Uterus (tissue), 4 donors: Measurements from ENCODE around the gene RARRES1. TPM values are rescaled to one million over a fixed set of nuclear protein-coding genes. Genes with fewer than 3 reads are reported as not detected.
A peak's percentile ranks its signal among the peaks of the same experiment; 100 is the strongest.

Experiments
- DNase-seq, 2 donors: peaks; one replicate each; pipeline ENCODE4 v3.0.0-alpha.2; 2019 to 2020
- H3K27ac ChIP-seq, 2 donors: fragments of 200-600 bp; sonication (generic); 1 replicate in 1 of 2; 2 replicates in 1 of 2; pipeline ENCODE4 v1.5.1; 2016 to 2018
- H3K27me3 ChIP-seq, 2 donors: fragments of 200-600 bp; sonication (generic); one replicate each; pipeline ENCODE4 v1.5.1; 2018 to 2019; ENCODE audit warnings: control low read depth in 1 of 2
- H3K36me3 ChIP-seq, 2 donors: fragments of 200-600 bp; sonication (generic); one replicate each; pipeline ENCODE4 v1.5.1; 2019; ENCODE audit warnings: control low read depth in 1 of 2
- H3K4me1 ChIP-seq, 2 donors: fragments of 200-600 bp; sonication (generic); one replicate each; pipeline ENCODE4 v1.5.1; 2018 to 2019; ENCODE audit warnings: control low read depth in 1 of 2
- H3K4me3 ChIP-seq, 2 donors: fragments of 200-600 bp; sonication (generic); 1 replicate in 1 of 2; 2 replicates in 1 of 2; pipeline ENCODE4 v1.5.1; 2018 to 2019; ENCODE audit warnings: mild to moderate bottlenecking in 1 of 2
- H3K9me3 ChIP-seq, 2 donors: fragments of 200-600 bp; sonication (generic); one replicate each; pipeline ENCODE4 v1.5.1; 2019; ENCODE audit warnings: control low read depth in 1 of 2
- CTCF ChIP-seq, 4 experiments: fragments of 200-600 bp in 2 of 4; fragments of 450-650 bp in 2 of 4; sonication (generic) in 2 of 4; IDR thresholded peaks; one replicate each; pipeline ENCODE4 v1.5.1; 2016 to 2019; ENCODE audit warnings: antibody characterized with exemption in 4 of 4, mild to moderate bottlenecking in 2 of 4, moderate library complexity in 1 of 4
- POLR2A ChIP-seq, 2 donors: fragments of 450-650 bp; IDR thresholded peaks; one replicate each; pipeline ENCODE4 v1.6.1; 2016; ENCODE audit warnings: antibody characterized with exemption in 2 of 2, mild to moderate bottlenecking in 1 of 2, moderate library complexity in 1 of 2
- intact Hi-C: fragments of 100-400 bp; cut with DNase I; formaldehyde crosslinking; loops from one replicate; pipeline ENCODE4 v1.15.1; 2023; ENCODE audit warnings: low total_unique reads
- total RNA-seq, 4 donors: library from RNA; depleted of rRNA in 3 of 4; stranded (reverse); fragments of >200 nt in 3 of 4; gene quantifications; one replicate each; pipeline versions ENCODE4 v1.1.0 to v1.2.4, GENCODE V29; 2014 to 2023
- donor health status: DM: yes; HTN: yes; CAD: no.

RARRES1 gene
- total RNA-seq, 4 donors from 2014 or later, result 12.8 to 398 (median 50.5) TPM

GRCh38 chr3:158710601-158711000 is 21.7 kb downstream of the RARRES1 start:
- H3K27ac ChIP-seq, result no peak overlapping the region
- no peaks in the 10 kb centered on the region for H3K36me3 ChIP-seq
- no peaks in the 10 kb centered on the region for H3K27me3 ChIP-seq
- no peak overlapping the region for H3K4me3 ChIP-seq
- no peak for DNase-seq
- no peak for TF ChIP-seq CTCF (IDR thresholded peaks at IDR 0.05)
- no peak for TF ChIP-seq POLR2A (IDR thresholded peaks at IDR 0.05)
- intact Hi-C loops, result no loop called here
- H3K4me1 ChIP-seq, result no peaks in the 10 kb centered on the region
- H3K9me3 ChIP-seq, result no peaks in the 10 kb centered on the region

GRCh38 chr3:158709666-158710083 is 22.6 kb downstream of the RARRES1 start:
- H3K27ac ChIP-seq, result peak overlapping the region in 1 of 2 donors; percentile 19

GRCh38 chr3:158703566-158703965 is 28.7 kb downstream of the RARRES1 start:
- no peaks in the 10 kb centered on the region for H3K36me3 ChIP-seq

More at GRCh38 chr3:158709666-158710083, 22.6 kb downstream of the RARRES1 start:
- peak in 1 of 2 donors; percentile 44 for DNase-seq
- Histone ChIP-seq H3K36me3 (no peaks in the 10 kb centered on the region), H3K4me1 (no peaks in the 10 kb centered on the region), H3K9me3 (no peaks in the 10 kb centered on the region), H3K4me3 (no peak overlapping the region), H3K27me3 (no peaks in the 10 kb centered on the region)
- no peak for TF ChIP-seq CTCF (IDR thresholded peaks at IDR 0.05)
- TF ChIP-seq POLR2A (IDR thresholded peaks at IDR 0.05), result no peak
- intact Hi-C loops, result no loop called here

DNA sequence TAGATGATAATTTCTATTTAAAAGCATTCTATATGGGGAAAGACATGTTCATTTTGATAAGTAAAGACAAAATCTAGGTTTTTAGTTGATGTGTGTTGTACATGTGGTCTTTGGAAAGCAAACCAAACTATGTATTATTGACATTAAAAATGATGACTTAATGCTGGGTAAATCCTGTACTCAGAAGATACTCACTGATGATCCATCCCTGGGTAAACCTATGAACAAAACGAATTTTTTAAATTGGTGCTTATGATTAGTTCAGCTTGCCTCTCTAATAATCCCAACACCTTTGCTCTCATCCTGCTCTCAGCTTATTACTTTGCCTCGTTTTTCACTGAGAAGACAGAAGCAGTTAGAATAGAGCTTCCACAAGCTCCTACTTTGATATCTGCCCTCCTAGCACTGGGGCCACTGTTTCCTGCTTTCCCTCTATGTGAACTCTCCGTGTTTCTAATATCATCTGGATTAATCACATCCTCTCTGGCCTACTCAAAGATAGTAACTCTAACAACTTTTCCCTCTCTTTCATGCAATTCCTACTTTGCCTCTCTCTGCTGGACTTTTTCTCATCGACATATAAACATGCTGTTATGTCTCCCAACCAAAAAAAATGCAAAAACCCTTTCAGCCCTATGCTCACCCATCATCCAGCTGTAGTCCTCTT is 29.3 kb downstream of the RARRES1 start:
- no peak for TF ChIP-seq CTCF (IDR thresholded peaks at IDR 0.05)
- no peak for TF ChIP-seq POLR2A (IDR thresholded peaks at IDR 0.05)
- H3K4me1 ChIP-seq, result no peaks in the 10 kb centered on the region
- DNase-seq, result no peak
- no peaks in the 10 kb centered on the region for H3K36me3 ChIP-seq
- H3K27ac ChIP-seq, result no peak overlapping the region
- intact Hi-C loops, result no loop called here
- H3K4me3 ChIP-seq, result no peak overlapping the region
- H3K9me3 ChIP-seq, result no peaks in the 10 kb centered on the region
- no peaks in the 10 kb centered on the region for H3K27me3 ChIP-seq

More at GRCh38 chr3:158703566-158703965, 28.7 kb downstream of the RARRES1 start:
- Histone ChIP-seq H3K4me1 (no peaks in the 10 kb centered on the region), H3K4me3 (no peak overlapping the region), H3K9me3 (no peaks in the 10 kb centered on the region), H3K27ac (no peak overlapping the region), H3K27me3 (no peaks in the 10 kb centered on the region)
- intact Hi-C loops, result no loop called here
- no peak for TF ChIP-seq CTCF (IDR thresholded peaks at IDR 0.05)
- no peak for TF ChIP-seq POLR2A (IDR thresholded peaks at IDR 0.05)
- DNase-seq, result no peak

DNA sequence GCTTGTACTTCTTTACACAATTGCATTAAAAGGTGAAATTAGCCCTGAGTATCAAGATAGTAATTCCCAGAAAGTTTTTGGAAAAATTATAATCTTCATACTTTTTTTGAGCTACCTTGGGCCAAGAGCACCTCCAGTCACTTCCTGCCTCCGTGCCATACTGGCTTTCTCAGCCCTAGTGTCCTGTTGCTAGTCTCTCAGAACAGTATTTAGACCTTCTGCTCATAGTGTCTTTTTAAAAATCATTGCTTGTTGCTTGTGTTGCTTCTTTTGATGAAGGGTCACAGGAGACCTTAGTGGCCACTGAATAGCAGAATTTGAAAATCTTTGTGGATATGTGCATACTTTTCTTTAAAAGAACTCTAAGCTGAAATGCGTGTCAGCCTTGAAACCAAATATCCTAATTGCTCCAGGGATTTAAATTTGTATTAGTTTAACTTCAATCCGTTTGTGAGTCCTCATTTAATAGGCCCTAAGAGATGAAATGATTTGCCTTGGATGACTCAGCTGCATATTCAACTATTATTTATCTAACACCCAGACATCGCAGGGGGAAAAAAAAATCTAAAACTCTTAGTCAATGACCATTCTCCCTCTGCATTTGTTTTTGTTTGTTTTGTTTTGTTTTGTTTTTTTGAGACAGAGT is 30.7 kb downstream of the RARRES1 start:
- no peaks in the 10 kb centered on the region for H3K27me3 ChIP-seq
- H3K36me3 ChIP-seq, result no peaks in the 10 kb centered on the region
- DNase-seq, result no peak
- no peaks in the 10 kb centered on the region for H3K9me3 ChIP-seq
- TF ChIP-seq POLR2A (IDR thresholded peaks at IDR 0.05), result no peak
- no peak overlapping the region for H3K4me3 ChIP-seq
- H3K27ac ChIP-seq, result peak overlapping the region in 1 of 2 donors; percentile 13
- intact Hi-C loops, result no loop called here
- H3K4me1 ChIP-seq, result no peaks in the 10 kb centered on the region
